ENCODE data around the gene GPX6.
A peak's percentile ranks its signal among the peaks of the same experiment; 100 is the strongest.
"Not testable (repeated sequence)": the region's sequence is repeated elsewhere in the genome, so short reads cannot be mapped to it uniquely, and the experiment has no call there.

GPX6 gene, protein sequence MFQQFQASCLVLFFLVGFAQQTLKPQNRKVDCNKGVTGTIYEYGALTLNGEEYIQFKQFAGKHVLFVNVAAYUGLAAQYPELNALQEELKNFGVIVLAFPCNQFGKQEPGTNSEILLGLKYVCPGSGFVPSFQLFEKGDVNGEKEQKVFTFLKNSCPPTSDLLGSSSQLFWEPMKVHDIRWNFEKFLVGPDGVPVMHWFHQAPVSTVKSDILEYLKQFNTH

DNA sequence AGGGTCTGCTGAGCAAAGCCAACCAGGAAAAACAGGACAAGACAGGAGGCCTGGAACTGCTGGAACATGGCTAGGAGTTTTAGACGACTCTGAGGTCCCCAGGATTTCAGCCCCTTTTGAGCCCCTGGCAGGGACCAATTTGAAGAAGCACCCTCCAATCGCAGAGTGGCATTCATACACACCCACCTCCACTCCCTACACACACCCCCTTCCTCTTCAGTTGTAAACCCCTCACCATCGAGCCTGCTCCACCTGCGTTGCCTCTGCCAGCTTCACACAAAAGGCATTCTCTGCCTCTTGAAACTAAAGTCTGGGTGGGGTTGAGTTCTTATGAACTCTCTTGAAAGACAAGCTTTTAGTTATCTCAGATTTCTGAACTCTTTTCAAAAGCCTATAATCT, at the start of gene GPX6:
Gene GPX6, minus strand, starts transcription at position 118 of the 400 bp plus-strand sequence. Its CDS starts 50 bp downstream, at position 68.
- no peak for DNase-seq (ENCODE audit: low spot score)

DNA sequence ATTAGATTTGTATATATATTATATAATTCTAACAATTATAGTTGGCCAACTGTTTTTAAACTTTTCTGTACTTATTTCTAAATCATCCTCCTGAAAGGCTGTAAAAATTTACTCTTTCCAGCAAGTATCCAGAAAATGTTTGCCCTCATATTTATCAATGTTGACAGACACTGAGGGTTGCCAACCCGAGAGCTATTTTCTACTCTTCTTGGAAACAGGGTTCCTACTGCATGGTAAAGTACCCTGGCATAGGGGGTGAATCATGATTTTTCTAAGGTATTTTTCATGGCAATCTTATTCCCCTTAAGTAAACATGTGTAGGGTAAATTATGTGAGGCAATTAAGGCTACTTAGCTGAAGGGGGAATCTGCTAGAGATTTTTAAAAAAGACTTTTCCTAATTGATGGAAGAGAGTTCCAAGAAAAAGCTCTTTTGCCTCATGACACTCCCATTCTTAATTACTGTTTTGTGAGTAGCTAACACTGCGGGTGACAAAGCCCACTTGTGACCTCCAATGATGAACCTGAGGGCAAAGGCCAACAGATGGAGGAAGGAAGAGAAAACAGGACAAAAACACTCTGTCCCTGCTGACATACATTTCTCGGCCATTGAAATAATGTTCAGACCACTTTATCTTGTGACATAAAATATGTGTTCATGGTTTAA, 48.0 kb upstream of the GPX6 start:
- no peak for DNase-seq (ENCODE audit: low spot score)

DNA sequence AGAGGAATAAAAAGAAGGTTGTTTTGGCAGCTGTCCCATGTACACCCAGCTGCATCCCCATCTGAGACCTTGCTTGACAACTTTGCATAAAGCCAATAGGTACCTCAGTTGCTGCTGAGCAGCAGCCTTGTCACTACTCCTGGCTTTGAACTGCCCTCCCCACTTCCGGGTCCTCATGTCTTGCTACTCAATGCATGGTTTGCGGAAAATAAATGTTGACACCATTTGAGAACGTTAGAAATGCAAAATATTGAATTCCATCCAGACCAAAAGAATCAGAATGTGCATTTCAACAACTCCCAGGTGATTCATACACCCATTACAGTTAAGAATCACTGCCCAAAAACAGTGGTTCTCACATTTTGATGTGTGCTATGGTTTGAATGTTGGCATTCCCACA, 43.0 kb upstream of the GPX6 start:
- DNase-seq (ENCODE audit: low spot score): no peak

DNA sequence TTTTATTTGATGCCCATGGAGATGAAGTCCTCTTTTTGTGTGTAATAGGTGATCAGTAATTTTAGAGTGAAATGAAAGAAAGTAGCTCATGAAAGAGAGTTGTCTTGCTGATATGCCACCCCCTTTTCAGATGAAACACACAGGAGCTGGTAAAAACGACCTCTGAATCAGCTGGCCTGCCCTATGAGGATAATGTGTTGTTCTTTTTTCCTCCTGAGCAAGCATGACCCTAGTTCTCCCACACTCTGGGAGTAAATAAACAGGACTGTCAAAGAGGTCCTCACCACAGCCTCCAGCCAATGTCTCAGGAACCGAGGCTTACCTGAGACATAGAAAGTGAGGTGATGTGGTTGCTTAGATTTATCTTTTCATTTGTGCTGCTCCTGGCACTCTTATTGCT, 39.5 kb upstream of the GPX6 start:
- DNase-seq (ENCODE audit: low spot score): no peak

DNA sequence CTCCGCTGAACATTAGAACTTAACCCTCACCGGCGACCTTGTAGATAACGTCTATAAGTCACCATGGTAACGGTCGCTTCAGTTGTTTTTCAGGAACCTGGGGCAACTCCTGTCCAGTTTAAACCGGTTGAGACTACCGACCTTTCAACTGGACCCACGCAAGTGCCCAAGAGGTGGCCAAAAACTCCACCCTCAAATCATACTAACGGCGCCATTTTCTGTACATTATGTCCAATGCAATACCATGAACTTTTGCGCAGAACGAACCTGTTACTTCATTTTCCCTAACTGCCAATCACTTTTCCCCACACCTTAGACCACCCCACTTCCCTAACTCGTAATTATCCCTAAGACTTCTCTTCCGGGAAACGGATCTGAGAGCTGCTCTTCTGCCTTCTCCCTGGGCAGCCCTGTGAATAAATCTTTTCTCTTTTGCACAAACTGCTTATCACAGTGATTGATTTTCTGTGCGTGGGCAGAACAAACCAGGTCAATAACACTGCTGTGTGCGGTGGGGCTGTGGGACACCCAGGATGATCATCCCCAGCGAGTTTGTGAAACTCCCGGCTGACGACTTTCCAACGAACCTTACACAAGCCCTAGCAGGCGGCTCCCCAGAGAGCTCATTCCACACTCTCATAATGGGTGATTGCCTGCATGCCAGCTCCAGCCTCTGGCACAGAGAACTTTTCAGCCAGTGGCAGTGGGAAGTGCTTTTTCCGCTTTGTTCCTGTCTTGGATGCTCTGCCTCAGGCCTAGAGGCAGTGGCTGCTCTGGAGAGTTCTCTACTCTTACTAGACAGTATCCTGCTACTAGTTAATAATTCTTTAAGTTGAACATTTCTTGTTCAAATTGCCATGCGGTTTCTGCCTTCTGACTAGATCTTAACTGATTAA, 38.6 kb upstream of the GPX6 start:
- no peak for DNase-seq (ENCODE audit: low spot score)

DNA sequence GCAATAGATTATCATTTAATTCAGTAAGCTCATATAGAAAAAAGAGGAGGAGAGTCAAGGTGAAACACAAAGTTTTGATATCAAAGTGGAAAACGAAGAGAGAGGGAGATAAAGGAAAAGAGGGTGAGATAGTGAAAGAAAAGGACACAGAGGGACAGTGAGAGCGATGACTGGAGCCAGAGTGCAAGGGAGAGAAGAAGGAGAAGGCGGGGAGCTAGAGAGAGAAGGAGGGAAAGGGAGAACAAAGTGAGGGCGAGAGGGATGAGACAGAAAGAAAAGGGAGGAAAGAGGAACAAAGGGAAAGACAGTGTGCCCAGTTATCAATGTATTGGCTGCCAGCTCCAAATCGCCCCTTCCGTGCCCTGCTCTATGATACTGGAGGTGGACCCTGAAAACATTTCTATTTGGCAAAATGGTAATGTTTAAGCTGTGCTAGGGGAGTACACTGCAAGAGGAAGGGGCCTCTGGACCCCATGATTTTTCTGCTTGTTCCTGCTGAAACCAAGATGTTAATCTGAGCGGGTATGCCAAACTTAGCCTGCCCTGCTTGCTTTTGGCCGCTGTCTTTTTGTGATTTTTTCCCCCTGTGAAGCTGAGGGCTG, 37.9 kb upstream of the GPX6 start:
- DNase-seq (ENCODE audit: low spot score): no peak

DNA sequence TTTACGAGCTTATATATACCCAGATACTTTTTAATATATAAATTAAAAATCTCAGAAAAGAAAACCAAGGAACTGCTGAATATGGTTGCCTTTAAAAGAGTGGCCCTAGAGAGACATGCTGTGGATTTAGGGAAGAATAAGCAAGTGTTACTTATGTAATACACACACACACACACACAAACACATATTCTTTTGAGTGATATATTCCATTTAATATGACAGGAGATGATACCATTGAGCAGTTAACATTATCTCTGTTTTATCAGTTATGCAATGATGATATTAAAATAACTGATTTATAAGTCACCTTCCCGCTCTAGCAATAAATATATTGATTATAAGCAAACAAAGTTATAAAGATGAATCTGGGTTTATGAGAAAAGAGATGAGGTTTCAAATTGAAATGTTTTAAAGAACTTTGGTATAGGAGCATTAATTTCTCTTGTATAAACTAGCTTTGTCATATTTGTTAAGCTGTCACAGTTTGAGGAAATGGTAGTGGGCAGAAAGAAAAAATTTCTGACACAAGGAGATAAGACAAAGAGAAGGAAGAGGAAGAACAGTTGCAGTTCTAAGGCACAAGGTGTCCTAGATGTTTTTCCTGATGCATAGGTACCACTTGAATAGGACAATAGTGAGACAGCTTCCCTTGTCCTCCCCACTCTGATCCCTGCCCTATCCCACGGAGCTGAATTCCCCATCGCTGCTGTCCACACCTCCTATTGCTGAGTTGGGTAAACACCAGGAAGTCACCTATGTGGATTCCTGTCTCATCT, 36.5 kb upstream of the GPX6 start:
- DNase-seq (ENCODE audit: low spot score): no peak

DNA sequence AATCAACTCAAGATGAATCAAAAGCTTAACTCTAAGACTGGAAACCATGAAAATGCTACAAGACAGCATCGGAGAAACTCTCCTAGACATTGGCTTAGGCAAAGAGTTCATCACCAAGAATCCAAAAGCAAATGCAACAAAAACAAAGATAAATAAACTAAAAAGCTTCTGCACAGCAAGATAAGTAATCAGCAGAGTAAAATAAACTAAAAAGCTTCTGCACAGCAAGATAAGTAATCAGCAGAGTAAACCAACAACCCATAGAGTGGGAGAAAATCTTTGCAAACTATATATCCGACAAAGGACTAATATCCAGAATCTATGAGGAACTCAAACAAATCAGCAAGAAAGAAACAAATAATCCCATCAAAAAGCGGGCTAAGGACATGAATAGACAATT, 31.4 kb upstream of the GPX6 start:
- not testable (repeated sequence) for DNase-seq (ENCODE audit: low spot score)

DNA sequence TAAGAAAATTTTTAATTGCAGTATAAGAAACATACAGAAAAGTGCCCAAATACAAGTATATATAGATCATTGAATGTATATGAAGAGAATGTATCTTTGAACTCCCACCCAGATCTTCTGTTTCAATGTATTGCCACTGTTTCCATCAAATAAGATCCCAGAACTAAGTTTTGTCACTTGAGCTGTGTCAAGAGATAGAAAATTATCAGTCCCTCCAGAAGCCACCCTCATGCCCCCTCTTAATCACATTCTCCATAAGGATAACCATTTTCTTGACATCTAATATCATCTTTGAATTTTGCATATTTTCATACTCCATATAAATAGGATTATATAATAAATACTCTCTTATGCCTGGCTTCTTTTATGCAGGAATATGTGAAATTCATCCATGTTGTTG, 30.4 kb upstream of the GPX6 start:
- no peak for DNase-seq (ENCODE audit: low spot score)

DNA sequence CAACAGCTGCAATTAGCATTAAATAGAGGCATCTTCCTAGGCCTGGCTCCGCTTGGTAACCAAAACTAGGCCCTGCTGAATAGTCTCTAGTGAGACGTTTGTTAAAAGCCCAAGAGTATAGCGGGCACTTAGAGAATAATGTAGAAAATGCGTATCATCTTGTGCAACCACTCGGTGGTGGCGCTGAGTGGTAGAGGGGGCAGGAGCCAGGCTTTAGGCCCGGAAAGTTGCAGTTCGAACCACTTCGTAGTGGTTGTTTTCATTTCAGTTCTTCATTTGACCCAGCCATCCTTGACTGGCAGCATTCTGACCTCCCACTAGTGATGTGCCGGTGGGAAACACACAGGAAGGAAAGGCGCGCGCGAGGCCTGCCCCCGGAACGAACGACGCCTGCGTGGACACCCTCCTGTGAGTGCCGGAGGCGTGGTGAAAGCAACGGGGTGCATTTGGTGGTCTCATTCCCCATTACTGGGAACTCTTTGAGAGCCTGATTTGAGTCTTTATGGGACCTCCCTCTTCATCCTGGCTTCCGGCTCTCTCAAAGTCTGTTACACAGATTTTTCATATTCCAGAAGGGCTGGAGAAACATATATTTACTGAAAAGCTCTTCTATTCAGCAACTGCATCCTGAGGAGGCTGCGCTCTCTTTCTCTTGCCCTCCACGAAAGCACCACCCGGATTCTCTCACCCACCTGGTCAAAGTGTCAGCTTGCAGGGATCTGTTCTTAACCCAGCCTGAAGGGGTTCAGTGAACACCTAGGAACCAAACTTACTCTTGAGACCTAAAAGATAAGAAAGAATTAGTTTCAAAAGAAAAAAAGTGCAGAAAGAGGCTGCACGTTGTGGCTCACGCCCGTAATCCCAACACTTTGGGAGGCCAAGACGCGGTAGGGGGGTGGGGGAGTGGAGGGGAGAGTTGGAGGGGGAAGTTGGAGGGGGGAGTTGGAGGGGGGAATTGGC, 28.3 kb upstream of the GPX6 start:
- DNase-seq (ENCODE audit: low spot score): no peak

DNA sequence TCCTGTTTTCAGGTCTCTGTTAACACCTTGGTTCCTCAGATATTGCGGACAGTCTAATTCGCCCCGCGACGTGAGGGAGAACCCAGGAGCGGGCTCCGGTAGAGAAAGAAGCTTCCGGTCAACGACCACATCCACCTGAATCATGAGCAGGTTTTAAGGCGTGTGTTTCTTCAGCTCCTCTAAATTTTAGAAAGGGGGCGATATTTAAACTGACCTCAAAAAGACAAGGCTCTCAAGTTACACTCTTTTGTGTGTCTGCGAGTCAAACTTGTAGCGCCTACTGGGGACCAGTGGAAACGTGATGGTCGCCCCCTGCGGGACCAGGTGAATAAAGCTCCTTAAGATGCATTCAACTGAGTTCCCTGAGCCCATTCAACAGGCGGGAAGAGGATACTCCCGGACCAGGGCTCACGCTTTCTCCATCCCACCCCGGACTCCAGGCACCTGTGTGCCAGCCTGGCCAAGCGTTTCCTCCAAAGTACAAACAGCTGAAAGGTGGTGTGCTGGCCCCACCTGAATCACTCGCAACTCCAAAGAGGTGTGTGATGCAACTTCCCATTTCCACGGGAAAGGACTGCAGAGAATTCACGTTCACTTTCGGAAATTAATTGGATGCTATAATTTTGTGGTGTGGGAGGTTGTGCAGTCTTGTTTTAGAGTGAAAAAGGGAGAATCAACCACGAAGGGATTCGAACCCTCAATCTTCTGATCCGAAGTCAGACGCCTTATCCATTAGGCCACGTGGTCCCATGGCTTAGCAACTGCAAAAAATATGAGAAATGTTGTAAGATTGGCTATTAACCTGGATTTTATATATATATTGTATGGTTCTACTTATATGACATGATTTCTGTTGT, 27.1 kb upstream of the GPX6 start:
- DNase-seq (ENCODE audit: low spot score): peak; percentile 82

DNA sequence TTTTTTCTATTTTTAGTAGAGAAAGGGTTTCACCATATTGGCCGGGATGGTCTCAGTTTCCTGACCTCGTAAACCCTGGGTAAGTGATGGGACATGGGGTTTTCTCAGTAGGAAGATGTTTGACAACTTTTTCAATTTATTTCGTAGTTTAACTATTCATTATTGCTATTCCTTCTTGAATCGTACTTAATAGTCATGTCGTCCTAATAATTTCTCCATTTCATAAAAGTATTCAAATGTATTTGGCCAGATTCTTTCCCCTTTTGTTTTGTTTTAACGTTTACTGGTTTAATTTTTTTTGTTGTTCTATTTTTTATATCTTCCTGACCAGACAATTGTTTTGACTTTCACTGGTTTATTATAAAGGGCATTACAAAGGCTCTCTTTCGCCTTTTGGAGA, 26.4 kb upstream of the GPX6 start:
- DNase-seq (ENCODE audit: low spot score): no peak

DNA sequence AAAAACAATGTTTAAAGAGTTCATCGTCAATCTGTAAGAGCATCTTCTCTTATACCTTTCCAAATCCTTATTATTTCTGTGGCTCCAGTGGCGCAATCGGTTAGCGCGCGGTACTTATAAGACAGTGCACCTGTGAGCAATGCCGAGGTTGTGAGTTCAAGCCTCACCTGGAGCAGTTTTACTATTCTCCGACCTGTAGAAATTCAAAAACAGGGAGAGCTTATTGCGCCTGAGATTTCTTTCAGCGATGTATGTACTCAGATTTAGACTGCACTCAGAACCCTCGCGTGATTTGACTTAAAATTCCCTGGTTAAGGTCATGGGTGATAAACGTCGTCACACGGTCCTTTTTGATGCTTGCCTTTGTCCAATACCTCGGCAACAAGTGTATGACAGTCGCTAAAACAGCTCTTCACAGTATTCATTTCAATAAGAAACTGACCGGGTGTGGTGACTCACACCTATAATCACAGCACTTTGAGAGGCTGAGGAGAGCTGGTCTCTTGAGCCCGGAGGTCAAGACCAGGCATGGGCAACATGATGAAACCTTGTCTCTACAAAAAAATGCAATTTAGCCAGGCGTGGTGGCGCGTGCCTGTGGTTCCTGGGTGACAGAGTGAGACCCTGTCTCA, 22.0 kb upstream of the GPX6 start:
- DNase-seq (ENCODE audit: low spot score): peak; percentile 3

DNA sequence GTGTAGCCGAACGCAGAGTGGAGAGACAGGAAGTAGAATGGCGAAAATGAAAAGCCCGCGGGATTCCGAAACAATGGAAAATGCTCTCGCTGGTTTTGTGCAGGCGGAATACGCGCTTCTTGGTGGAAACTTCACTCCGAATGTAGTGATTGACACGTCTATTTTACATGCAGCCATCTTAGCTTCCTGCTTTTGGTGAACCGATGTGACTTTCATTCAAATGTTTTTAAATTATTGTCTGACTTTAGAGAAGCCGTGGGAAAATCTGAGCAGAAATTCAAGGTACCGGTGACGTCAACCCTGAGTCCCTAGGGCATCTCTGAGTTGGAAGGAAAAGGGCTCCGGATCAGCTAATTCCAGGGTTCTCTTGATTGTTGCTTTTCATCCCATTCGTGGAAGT, 21.5 kb upstream of the GPX6 start:
- no peak for DNase-seq (ENCODE audit: low spot score)

DNA sequence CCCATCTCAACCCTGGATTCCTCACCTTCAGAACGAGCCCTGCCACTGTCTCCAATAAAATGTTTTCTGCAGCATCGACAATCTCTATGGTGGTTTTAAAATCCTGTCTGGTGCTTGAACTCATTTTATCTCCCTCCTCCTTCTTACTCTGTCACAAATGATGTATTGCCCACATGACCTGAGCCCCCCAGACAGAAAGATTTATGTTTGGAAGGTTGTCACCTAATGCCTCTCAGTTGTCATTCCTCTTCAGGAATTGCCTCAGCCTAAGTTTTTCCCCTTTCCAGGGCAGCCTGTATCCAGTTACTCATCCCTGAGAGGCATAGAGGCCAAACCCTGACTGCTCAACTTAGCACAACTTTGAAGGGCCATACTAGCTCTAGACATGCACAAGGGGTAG, 19.3 kb upstream of the GPX6 start:
- DNase-seq (ENCODE audit: low spot score): no peak

DNA sequence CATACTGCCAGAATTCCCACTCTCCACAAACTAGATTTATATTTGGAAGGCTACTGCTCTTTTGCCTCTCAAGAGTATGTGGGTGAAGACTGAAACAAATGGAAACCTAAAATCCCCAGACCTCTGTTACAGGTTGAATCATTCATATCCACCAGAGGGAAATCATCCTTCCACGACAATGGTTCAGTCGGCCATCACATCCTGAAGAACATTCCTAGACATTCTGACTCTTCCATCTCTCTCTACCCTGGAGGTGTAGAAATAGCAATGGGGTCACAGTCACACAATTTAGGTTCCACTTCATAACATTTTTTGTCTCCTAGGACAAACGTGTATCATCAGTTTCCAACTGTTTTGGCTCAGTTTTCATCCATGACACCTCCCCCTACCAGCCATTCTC, 18.7 kb upstream of the GPX6 start:
- no peak for DNase-seq (ENCODE audit: low spot score)

DNA sequence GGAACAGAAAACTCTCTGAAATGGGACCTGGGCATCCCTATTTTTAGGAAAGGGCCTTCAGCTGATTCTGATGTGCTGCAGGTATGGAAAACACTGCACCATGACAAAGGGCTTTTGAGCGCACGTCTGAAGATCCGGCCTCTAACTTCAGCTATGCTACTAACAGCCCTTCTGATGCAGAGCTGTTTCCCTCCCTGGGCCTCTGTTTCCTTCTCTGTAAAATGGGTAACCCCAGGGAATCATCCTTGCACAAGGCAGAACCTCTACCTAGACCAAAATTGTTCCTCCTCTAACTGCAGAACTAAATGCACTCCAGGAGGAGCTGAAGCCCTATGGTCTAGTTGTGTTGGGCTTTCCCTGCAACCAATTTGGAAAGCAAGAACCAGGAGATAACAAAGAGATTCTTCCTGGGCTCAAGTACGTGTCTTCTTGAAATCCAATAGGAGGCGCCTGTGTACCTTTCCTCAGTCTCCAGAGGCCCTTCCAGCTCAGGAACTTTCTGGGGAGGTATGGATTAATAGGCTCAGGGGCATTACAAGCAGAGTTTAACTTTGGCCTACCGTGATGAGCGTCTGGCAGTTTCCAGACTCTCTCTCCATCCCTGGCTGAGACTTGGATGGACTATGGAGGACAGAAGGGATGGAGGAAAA, 16.0 kb upstream of the GPX6 start:
- DNase-seq (ENCODE audit: low spot score): no peak

DNA sequence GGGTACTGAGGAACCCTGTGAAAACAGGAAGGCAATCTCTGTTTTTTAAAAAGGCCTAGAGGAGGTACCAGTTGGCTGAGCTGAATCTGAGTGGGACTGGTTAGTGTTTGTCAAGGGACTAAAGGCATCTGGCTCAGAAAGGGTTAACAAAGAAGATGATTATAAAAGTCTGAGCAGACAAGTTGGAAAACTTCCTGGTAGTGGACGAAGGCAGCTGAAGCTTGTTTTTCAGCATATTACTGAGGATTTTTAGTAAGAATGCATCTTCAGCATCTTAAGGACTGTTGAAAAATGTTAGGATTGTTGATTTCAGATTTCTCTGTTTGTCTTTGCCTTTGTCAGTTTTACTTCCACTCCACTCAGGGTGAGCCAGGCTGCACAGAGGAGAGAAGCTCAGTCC, 15.2 kb upstream of the GPX6 start:
- no peak for DNase-seq (ENCODE audit: low spot score)
